HCT116 (cell line): ENCODE measurements around the gene HMGN1. TPM values are rescaled to one million over a fixed set of nuclear protein-coding genes. Genes with fewer than 3 reads are reported as not detected.

ENCODE experiments used
- ATAC-seq: fragments of 200-7000 bp; cut with Tn5 transposase; 2 replicates; pipeline ENCODE4 v1.9.1; 2020; ENCODE audit warnings: mild to moderate bottlenecking, moderate library complexity
- BruUV-seq: library from RNA; stranded (reverse); fragments of 400-500 nt; replicated peaks from 2 replicates; lab custom pipeline; 2021; lab: Mats Ljungman, UMichigan
- CTCF ChIA-PET: fragments of 300-600 bp; sonication (Branson Sonifier 250); formaldehyde crosslinking; loops from one replicate; lab custom pipeline; 2021; ENCODE audit warnings: antibody characterized with exemption; lab: Charles Lee
- POLR2A ChIA-PET: fragments of 300-600, 350-600 bp; sonication (Branson Sonifier 250); formaldehyde crosslinking; loops from one replicate; lab custom pipeline; 2021; ENCODE audit warnings: antibody characterized with exemption; lab: Charles Lee
- RAD21 ChIA-PET, 2 experiments: fragments of 300-600 bp; sonication (Branson Sonifier 250); formaldehyde crosslinking; loops; one replicate each; lab custom pipeline; 2023; ENCODE audit warnings: low total read pairs in 2 of 2; ENCODE audit not compliant: uncharacterized antibody in 2 of 2, unreplicated experiment in 2 of 2, low non-redundant PET in 1 of 2; lab: Charles Lee
- DNase-seq: peaks from one replicate; pipeline ENCODE4 v3.0.0-alpha.2; 2010; ENCODE audit warnings: low read depth, low spot score
- H2AFZ ChIP-seq: fragments of 200-600 bp; shearing (Covaris generic), sonication (generic); 2 replicates; pipeline ENCODE4 v1.6.1; 2017; ENCODE audit warnings: low read depth, mixed run types, mixed read lengths, antibody characterized with exemption, low read length; ENCODE audit not compliant: poor library complexity, severe bottlenecking
- H3K27ac ChIP-seq: 2 replicates; pipeline ENCODE4 v1.5.1; 2012; ENCODE audit warnings: low read depth, low read length
- H3K27me3 ChIP-seq: fragments of 200-600 bp; sonication (generic); 2 replicates; pipeline ENCODE4 v1.6.1; 2016; ENCODE audit warnings: mixed run types, low read length, mixed read lengths; ENCODE audit not compliant: insufficient read depth
- H3K36me3 ChIP-seq, 2 experiments: fragments of 200-500 bp in 1 of 2; fragments of 200-600 bp in 1 of 2; sonication (Bioruptor generic) in 1 of 2; sonication (generic) in 1 of 2; 2 replicates each; pipeline versions ENCODE4 v1.5.1 to v1.6.1; 2014 to 2016; ENCODE audit warnings: low read length in 2 of 2, inconsistent platforms in 1 of 2, mixed read lengths in 1 of 2, mixed run types in 1 of 2; ENCODE audit not compliant: insufficient read depth in 2 of 2, control insufficient read depth in 1 of 2
- H3K4me1 ChIP-seq, 2 experiments: fragments of 200-600 bp in 1 of 2; sonication (generic) in 1 of 2; 2 replicates each; pipeline versions ENCODE4 v1.5.1 to v1.6.1; 2012 to 2017; ENCODE audit warnings: low read length in 2 of 2, inconsistent platforms in 1 of 2, mild to moderate bottlenecking in 1 of 2, mixed read lengths in 1 of 2, mixed run types in 1 of 2, moderate library complexity in 1 of 2; ENCODE audit not compliant: insufficient read depth in 2 of 2, control insufficient read depth in 1 of 2
- H3K4me2 ChIP-seq: fragments of 200-600 bp; sonication (generic); 2 replicates; pipeline ENCODE4 v1.6.1; 2017; ENCODE audit warnings: mixed run types, low read length, mixed read lengths
- H3K4me3 ChIP-seq, 2 experiments: fragments of 200-600 bp in 1 of 2; sonication (generic) in 1 of 2; replicated peaks in 1 of 2; 2 replicates each; pipeline ENCODE4 v1.5.1; 2011 to 2016; ENCODE audit warnings: low read length in 2 of 2, control low read depth in 1 of 2, low read depth in 1 of 2, mild to moderate bottlenecking in 1 of 2, mixed read lengths in 1 of 2, mixed run types in 1 of 2
- H3K79me2 ChIP-seq: fragments of 200-600 bp; sonication (generic); 2 replicates; pipeline ENCODE4 v1.6.1; 2017; ENCODE audit warnings: mild to moderate bottlenecking, mixed run types, low read length, moderate library complexity, mixed read lengths; ENCODE audit not compliant: insufficient read depth
- H3K9ac ChIP-seq: fragments of 200-600 bp; sonication (generic); 2 replicates; pipeline ENCODE4 v1.6.1; 2016; ENCODE audit warnings: low read length, mixed read lengths
- H3K9me2 ChIP-seq: fragments of 200-600 bp; sonication (generic), shearing (Covaris generic); 2 replicates; pipeline ENCODE4 v1.6.1; 2017; ENCODE audit warnings: mixed run types, mild to moderate bottlenecking, moderate library complexity; ENCODE audit not compliant: insufficient read depth
- H3K9me3 ChIP-seq, 2 experiments: fragments of 200-500 bp in 1 of 2; fragments of 200-600 bp in 1 of 2; sonication (Bioruptor generic) in 1 of 2; sonication (generic) in 1 of 2; 2 replicates each; pipeline ENCODE4 v1.6.1; 2014 to 2017; ENCODE audit warnings: low read length in 2 of 2, mixed read lengths in 2 of 2, inconsistent platforms in 1 of 2, low read depth in 1 of 2, mild to moderate bottlenecking in 1 of 2, mixed run types in 1 of 2, moderate library complexity in 1 of 2; ENCODE audit not compliant: control insufficient read depth in 1 of 2, insufficient read depth in 1 of 2
- H4K20me1 ChIP-seq: fragments of 200-600 bp; sonication (generic), shearing (Covaris generic); 2 replicates; pipeline ENCODE4 v1.6.1; 2017; ENCODE audit warnings: mixed run types, mild to moderate bottlenecking, moderate library complexity; ENCODE audit not compliant: insufficient read depth
- EGR1 ChIP-seq: IDR thresholded peaks from 2 replicates; pipeline ENCODE4 v1.6.1; 2012; ENCODE audit warnings: low read depth
- ELF1 ChIP-seq: IDR thresholded peaks from 2 replicates; pipeline ENCODE4 v1.6.1; 2012; ENCODE audit warnings: low read depth, borderline replicate concordance
- JUND ChIP-seq: IDR thresholded peaks from 2 replicates; pipeline ENCODE4 v1.6.1; 2012
- POLR2A ChIP-seq: IDR thresholded peaks from 2 replicates; pipeline ENCODE4 v1.7.0; 2011; ENCODE audit warnings: borderline replicate concordance; ENCODE audit not compliant: insufficient read depth, insufficient read length; ENCODE audit errors: extremely low read depth
- POLR2AphosphoS5 ChIP-seq: IDR thresholded peaks from 2 replicates; pipeline ENCODE4 v1.6.1; 2011; ENCODE audit warnings: mild to moderate bottlenecking, low read depth, low read length, moderate library complexity
- SIN3A ChIP-seq: IDR thresholded peaks from 2 replicates; pipeline ENCODE4 v1.6.1; 2012; ENCODE audit warnings: low read depth
- TCF7L2 ChIP-seq: IDR thresholded peaks from 2 replicates; pipeline ENCODE4 v1.7.0; 2011; ENCODE audit warnings: borderline replicate concordance, inconsistent platforms; ENCODE audit not compliant: insufficient read depth, insufficient read length; ENCODE audit errors: extremely low read depth
- YY1 ChIP-seq: IDR thresholded peaks from 2 replicates; pipeline ENCODE4 v1.6.1; 2011; ENCODE audit warnings: low read length, low read depth, moderate library complexity, mild to moderate bottlenecking; ENCODE audit not compliant: insufficient replicate concordance; ENCODE audit errors: extremely low read depth
- ZFX ChIP-seq: fragments of 450-650 bp; IDR thresholded peaks from 2 replicates; pipeline ENCODE4 v1.6.1; 2017
- intact Hi-C: fragments of 100-400 bp; cut with micrococcal nuclease; formaldehyde crosslinking; loops from 2 replicates; pipeline ENCODE4 v1.10.0; 2022
- total RNA-seq: library from RNA; stranded (reverse); gene quantifications from one replicate; pipeline ENCODE4 v1.2.1, GENCODE V29; 2021; ENCODE audit not compliant: unreplicated experiment
- TF ChIP-seq, protein P1 (sequence below), 3 experiments: fragments of 200-600 bp in 1 of 3; sonication (generic) in 1 of 3; IDR thresholded peaks in 2 of 3; conservative IDR thresholded peaks in 1 of 3; 2 replicates each; pipeline ENCODE4 v1.5.1; 2012 to 2017; ENCODE audit warnings: low read depth in 2 of 3, low read length in 2 of 3, antibody characterized with exemption in 1 of 3, borderline replicate concordance in 1 of 3, control low read depth in 1 of 3, mild to moderate bottlenecking in 1 of 3, mixed read lengths in 1 of 3, mixed run types in 1 of 3, moderate library complexity in 1 of 3; ENCODE audit not compliant: insufficient read depth in 1 of 3
- TF ChIP-seq, protein P2 (sequence below): IDR thresholded peaks from 2 replicates; pipeline ENCODE4 v1.6.1; 2011; ENCODE audit warnings: mild to moderate bottlenecking, low read length, moderate library complexity; ENCODE audit not compliant: insufficient replicate concordance; ENCODE audit errors: extremely low read depth

HMGN1 gene
- total RNA-seq, 1 experiment from 2014 or later, result 399 TPM

GRCh38 chr21:39340687-39341086 lies 8.2 kb downstream of the HMGN1 start:
- H3K4me3 ChIP-seq, result no peak overlapping the region
- POLR2A ChIA-PET, result no interaction called here
- no peak; the same call in 1 of the 2 replicates for TF ChIP-seq POLR2AphosphoS5
- TF ChIP-seq, protein P1, sequence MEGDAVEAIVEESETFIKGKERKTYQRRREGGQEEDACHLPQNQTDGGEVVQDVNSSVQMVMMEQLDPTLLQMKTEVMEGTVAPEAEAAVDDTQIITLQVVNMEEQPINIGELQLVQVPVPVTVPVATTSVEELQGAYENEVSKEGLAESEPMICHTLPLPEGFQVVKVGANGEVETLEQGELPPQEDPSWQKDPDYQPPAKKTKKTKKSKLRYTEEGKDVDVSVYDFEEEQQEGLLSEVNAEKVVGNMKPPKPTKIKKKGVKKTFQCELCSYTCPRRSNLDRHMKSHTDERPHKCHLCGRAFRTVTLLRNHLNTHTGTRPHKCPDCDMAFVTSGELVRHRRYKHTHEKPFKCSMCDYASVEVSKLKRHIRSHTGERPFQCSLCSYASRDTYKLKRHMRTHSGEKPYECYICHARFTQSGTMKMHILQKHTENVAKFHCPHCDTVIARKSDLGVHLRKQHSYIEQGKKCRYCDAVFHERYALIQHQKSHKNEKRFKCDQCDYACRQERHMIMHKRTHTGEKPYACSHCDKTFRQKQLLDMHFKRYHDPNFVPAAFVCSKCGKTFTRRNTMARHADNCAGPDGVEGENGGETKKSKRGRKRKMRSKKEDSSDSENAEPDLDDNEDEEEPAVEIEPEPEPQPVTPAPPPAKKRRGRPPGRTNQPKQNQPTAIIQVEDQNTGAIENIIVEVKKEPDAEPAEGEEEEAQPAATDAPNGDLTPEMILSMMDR (IDR thresholded peaks at IDR 0.05 in 2 of 3, conservative IDR thresholded peaks at IDR 0.05 in 1 of 3; ENCODE audit: borderline replicate concordance in 1 of 3, insufficient read depth in 1 of 3, low read depth in 2 of 3, low read length in 2 of 3), result no peak
- TF ChIP-seq EGR1, result no peak
- TF ChIP-seq POLR2A, result no peak
- no peak for TF ChIP-seq TCF7L2
- no peak for TF ChIP-seq JUND
- TF ChIP-seq, protein P2, sequence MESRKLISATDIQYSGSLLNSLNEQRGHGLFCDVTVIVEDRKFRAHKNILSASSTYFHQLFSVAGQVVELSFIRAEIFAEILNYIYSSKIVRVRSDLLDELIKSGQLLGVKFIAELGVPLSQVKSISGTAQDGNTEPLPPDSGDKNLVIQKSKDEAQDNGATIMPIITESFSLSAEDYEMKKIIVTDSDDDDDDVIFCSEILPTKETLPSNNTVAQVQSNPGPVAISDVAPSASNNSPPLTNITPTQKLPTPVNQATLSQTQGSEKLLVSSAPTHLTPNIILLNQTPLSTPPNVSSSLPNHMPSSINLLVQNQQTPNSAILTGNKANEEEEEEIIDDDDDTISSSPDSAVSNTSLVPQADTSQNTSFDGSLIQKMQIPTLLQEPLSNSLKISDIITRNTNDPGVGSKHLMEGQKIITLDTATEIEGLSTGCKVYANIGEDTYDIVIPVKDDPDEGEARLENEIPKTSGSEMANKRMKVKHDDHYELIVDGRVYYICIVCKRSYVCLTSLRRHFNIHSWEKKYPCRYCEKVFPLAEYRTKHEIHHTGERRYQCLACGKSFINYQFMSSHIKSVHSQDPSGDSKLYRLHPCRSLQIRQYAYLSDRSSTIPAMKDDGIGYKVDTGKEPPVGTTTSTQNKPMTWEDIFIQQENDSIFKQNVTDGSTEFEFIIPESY, result no peak
- no peak for TF ChIP-seq ELF1
- TF ChIP-seq ZFX, result no peak
- no peak for TF ChIP-seq YY1
- no peak for TF ChIP-seq SIN3A
- no peak overlapping the region for H3K4me2 ChIP-seq
- no peaks in the 10 kb centered on the region for H3K27me3 ChIP-seq
- no peaks in the 10 kb centered on the region for H3K4me1 ChIP-seq
- intact Hi-C loops, result no loop called here
- H3K9me3 ChIP-seq, result no peaks in the 10 kb centered on the region
- no peak for DNase-seq
- no peak overlapping the region for H3K9ac ChIP-seq
- H3K9me2 ChIP-seq, result no peaks in the 10 kb centered on the region
- peaks cover 11% of the 10 kb centered on the region; the same call in 1 of the 2 replicates for H4K20me1 ChIP-seq
- H3K79me2 ChIP-seq, result peaks cover 14% of the 10 kb centered on the region
- H3K36me3 ChIP-seq, result peaks cover 22 to 37% of the 10 kb centered on the region in 2 experiments; a peak in 3 of 4 replicates
- ATAC-seq, result 0 out of 2 replicates have a peak, but pooled peaks have one; percentile 22
- H3K27ac ChIP-seq, result no peak overlapping the region
- RAD21 ChIA-PET, result no interaction called here
- CTCF ChIA-PET, result no interaction called here
- no peak overlapping the region for H2AFZ ChIP-seq
- no TSS peak for BruUV-seq
